Measurements from ENCODE around the gene CEACAM4.
"Not testable (repeated sequence)": the region's sequence is repeated elsewhere in the genome, so short reads cannot be mapped to it uniquely, and the experiment has no call there.

Gene CEACAM4

GRCh38 chr19:41586064-41586463 is 40.8 kb downstream of the CEACAM4 start:
- no peaks in the 10 kb centered on the region for H3K36me3 ChIP-seq (ENCODE audit: insufficient read depth, low read length)
- H3K4me2 ChIP-seq (ENCODE audit: low read length): no peak overlapping the region
- H2AFZ ChIP-seq (ENCODE audit: low read length): no peak overlapping the region
- H4K20me1 ChIP-seq (ENCODE audit: insufficient read depth, low read length): no peaks in the 10 kb centered on the region
- no peaks in the 10 kb centered on the region for H3K9me2 ChIP-seq (ENCODE audit: low read depth, low read length)
- no peak overlapping the region for H3K27ac ChIP-seq (ENCODE audit: low read depth, low read length, poor library complexity, severe bottlenecking)
- no peak overlapping the region for H3K9ac ChIP-seq (ENCODE audit: low read length)
- TF ChIP-seq CTCF (IDR thresholded peaks at IDR 0.05; ENCODE audit: low read length) (no peak), EZH2 (IDR thresholded peaks at IDR 0.05; ENCODE audit: borderline replicate concordance, low read length) (no peak)
- H3K79me2 ChIP-seq (ENCODE audit: insufficient read depth, low read length): no peaks in the 10 kb centered on the region
- H3K9me3 ChIP-seq (ENCODE audit: low read length): 0 out of 2 replicates have a peak, but pooled peaks cover 2% of the 10 kb centered on the region
- H3K27me3 ChIP-seq (ENCODE audit: insufficient read depth, low read length): no peaks in the 10 kb centered on the region
- H3K4me1 ChIP-seq (ENCODE audit: insufficient read depth, low read length, severe bottlenecking): no peaks in the 10 kb centered on the region
- no peaks in the 10 kb centered on the region for H3F3A ChIP-seq (ENCODE audit: insufficient read depth, low read length)
- no peak overlapping the region for H3K4me3 ChIP-seq (ENCODE audit: low read depth, low read length, poor library complexity, severe bottlenecking)

GRCh38 chr19:41584931-41585330 is 41.9 kb downstream of the CEACAM4 start:
- TF ChIP-seq CTCF (IDR thresholded peaks at IDR 0.05; ENCODE audit: low read length): no peak
- TF ChIP-seq EZH2 (IDR thresholded peaks at IDR 0.05; ENCODE audit: borderline replicate concordance, low read length): no peak
- no peaks in the 10 kb centered on the region for H3K36me3 ChIP-seq (ENCODE audit: insufficient read depth, low read length)
- no peaks in the 10 kb centered on the region for H3K4me1 ChIP-seq (ENCODE audit: insufficient read depth, low read length, severe bottlenecking)
- no peaks in the 10 kb centered on the region for H3F3A ChIP-seq (ENCODE audit: insufficient read depth, low read length)
- H3K9ac ChIP-seq (ENCODE audit: low read length): no peak overlapping the region
- H3K27ac ChIP-seq (ENCODE audit: low read depth, low read length, poor library complexity, severe bottlenecking): no peak overlapping the region
- no peaks in the 10 kb centered on the region; the same call in 1 of the 2 replicates for H3K27me3 ChIP-seq (ENCODE audit: insufficient read depth, low read length)
- H4K20me1 ChIP-seq (ENCODE audit: insufficient read depth, low read length): no peaks in the 10 kb centered on the region
- H3K9me3 ChIP-seq (ENCODE audit: low read length): 0 out of 2 replicates have a peak, but pooled peaks cover 2% of the 10 kb centered on the region
- H3K9me2 ChIP-seq (ENCODE audit: low read depth, low read length): no peaks in the 10 kb centered on the region
- no peaks in the 10 kb centered on the region for H3K79me2 ChIP-seq (ENCODE audit: insufficient read depth, low read length)
- H3K4me3 ChIP-seq (ENCODE audit: low read depth, low read length, poor library complexity, severe bottlenecking): no peak overlapping the region
- no peak overlapping the region for H2AFZ ChIP-seq (ENCODE audit: low read length)
- H3K4me2 ChIP-seq (ENCODE audit: low read length): no peak overlapping the region

GRCh38 chr19:41584260-41584810 is 42.5 kb downstream of the CEACAM4 start:
- no peaks in the 10 kb centered on the region for H3K9me2 ChIP-seq (ENCODE audit: low read depth, low read length)
- no peaks in the 10 kb centered on the region for H3K4me1 ChIP-seq (ENCODE audit: insufficient read depth, low read length, severe bottlenecking)
- no peaks in the 10 kb centered on the region for H3F3A ChIP-seq (ENCODE audit: insufficient read depth, low read length)
- no peak overlapping the region for H2AFZ ChIP-seq (ENCODE audit: low read length)
- no peaks in the 10 kb centered on the region for H3K79me2 ChIP-seq (ENCODE audit: insufficient read depth, low read length)
- no peaks in the 10 kb centered on the region for H4K20me1 ChIP-seq (ENCODE audit: insufficient read depth, low read length)
- 0 out of 2 replicates have a peak, but pooled peaks cover 2% of the 10 kb centered on the region for H3K9me3 ChIP-seq (ENCODE audit: low read length)
- no peak overlapping the region for H3K4me3 ChIP-seq (ENCODE audit: low read depth, low read length, poor library complexity, severe bottlenecking)
- no peak overlapping the region for H3K27ac ChIP-seq (ENCODE audit: low read depth, low read length, poor library complexity, severe bottlenecking)
- H3K27me3 ChIP-seq (ENCODE audit: insufficient read depth, low read length): no peaks in the 10 kb centered on the region; the same call in 1 of the 2 replicates
- no peak overlapping the region for H3K9ac ChIP-seq (ENCODE audit: low read length)
- H3K36me3 ChIP-seq (ENCODE audit: insufficient read depth, low read length): no peaks in the 10 kb centered on the region
- H3K4me2 ChIP-seq (ENCODE audit: low read length): no peak overlapping the region
- TF ChIP-seq EZH2 (IDR thresholded peaks at IDR 0.05; ENCODE audit: borderline replicate concordance, low read length): no peak
- TF ChIP-seq CTCF (IDR thresholded peaks at IDR 0.05; ENCODE audit: low read length): no peak

GRCh38 chr19:41582577-41583182 is 44.2 kb downstream of the CEACAM4 start:
- not testable (repeated sequence) for H4K20me1 ChIP-seq (ENCODE audit: insufficient read depth, low read length); H3K9me2 ChIP-seq (ENCODE audit: low read depth, low read length); H3K4me2 ChIP-seq (ENCODE audit: low read length); H3K4me3 ChIP-seq (ENCODE audit: low read depth, low read length, poor library complexity, severe bottlenecking); H3K9me3 ChIP-seq (ENCODE audit: low read length); H2AFZ ChIP-seq (ENCODE audit: low read length); H3K27ac ChIP-seq (ENCODE audit: low read depth, low read length, poor library complexity, severe bottlenecking); H3K79me2 ChIP-seq (ENCODE audit: insufficient read depth, low read length); H3K4me1 ChIP-seq (ENCODE audit: insufficient read depth, low read length, severe bottlenecking); H3K36me3 ChIP-seq (ENCODE audit: insufficient read depth, low read length); H3F3A ChIP-seq (ENCODE audit: insufficient read depth, low read length); H3K9ac ChIP-seq (ENCODE audit: low read length); H3K27me3 ChIP-seq (ENCODE audit: insufficient read depth, low read length)

GRCh38 chr19:41581068-41581467 is 45.8 kb downstream of the CEACAM4 start:
- H3K4me1 ChIP-seq (ENCODE audit: insufficient read depth, low read length, severe bottlenecking); H3F3A ChIP-seq (ENCODE audit: insufficient read depth, low read length); H2AFZ ChIP-seq (ENCODE audit: low read length); H4K20me1 ChIP-seq (ENCODE audit: insufficient read depth, low read length); H3K4me3 ChIP-seq (ENCODE audit: low read depth, low read length, poor library complexity, severe bottlenecking); H3K9me3 ChIP-seq (ENCODE audit: low read length); H3K27me3 ChIP-seq (ENCODE audit: insufficient read depth, low read length); H3K9ac ChIP-seq (ENCODE audit: low read length); H3K27ac ChIP-seq (ENCODE audit: low read depth, low read length, poor library complexity, severe bottlenecking); H3K36me3 ChIP-seq (ENCODE audit: insufficient read depth, low read length); H3K9me2 ChIP-seq (ENCODE audit: low read depth, low read length); H3K79me2 ChIP-seq (ENCODE audit: insufficient read depth, low read length); H3K4me2 ChIP-seq (ENCODE audit: low read length): not testable (repeated sequence)

All from OCI-LY1 (cell line).